SU-DHL-6 (cell line): ENCODE results near the gene NR1H4.

ENCODE experiments used
- H2AFZ ChIP-seq: fragments of 200-600 bp; sonication (generic); 2 replicates; pipeline ENCODE4 v1.6.1; 2014; ENCODE audit warnings: low read depth, mild to moderate bottlenecking, moderate library complexity, mixed read lengths, antibody characterized with exemption, low read length; ENCODE audit not compliant: severe bottlenecking
- H3F3A ChIP-seq: fragments of 200-600 bp; shearing (Covaris generic); 2 replicates; pipeline ENCODE4 v1.6.0; 2016; ENCODE audit warnings: antibody characterized with exemption, mild to moderate bottlenecking; ENCODE audit not compliant: insufficient read depth
- H3K27ac ChIP-seq: fragments of 200-600 bp; sonication (generic); 2 replicates; pipeline ENCODE4 v1.5.1; 2016; ENCODE audit warnings: low read depth, mild to moderate bottlenecking, low read length, moderate library complexity, mixed read lengths
- H3K27me3 ChIP-seq: fragments of 200-600 bp; sonication (generic), shearing (Covaris generic); 2 replicates; pipeline ENCODE4 v1.6.0; 2014; ENCODE audit warnings: mild to moderate bottlenecking, low read length
- H3K36me3 ChIP-seq: fragments of 200-600 bp; sonication (generic); 2 replicates; pipeline ENCODE4 v1.6.1; 2014; ENCODE audit warnings: mild to moderate bottlenecking, low read length, mixed read lengths
- H3K4me2 ChIP-seq: fragments of 300-600, 200-600 bp; shearing (Covaris generic), sonication (generic); 2 replicates; pipeline ENCODE4 v1.6.0; 2014; ENCODE audit warnings: low read length, low read depth, mild to moderate bottlenecking; ENCODE audit not compliant: poor library complexity, severe bottlenecking
- H3K4me3 ChIP-seq: fragments of 200-600 bp; sonication (generic); 2 replicates; pipeline ENCODE4 v1.5.1; 2014; ENCODE audit warnings: antibody characterized with exemption, low read length, mild to moderate bottlenecking, mixed read lengths; ENCODE audit not compliant: insufficient read depth, poor library complexity, severe bottlenecking
- H3K79me2 ChIP-seq: fragments of 200-600 bp; sonication (generic); 2 replicates; pipeline ENCODE4 v1.6.1; 2014; ENCODE audit warnings: mild to moderate bottlenecking, low read length, moderate library complexity; ENCODE audit not compliant: insufficient read depth
- H3K9ac ChIP-seq: fragments of 200-600 bp; sonication (generic); 2 replicates; pipeline ENCODE4 v1.7.0; 2014; ENCODE audit warnings: mild to moderate bottlenecking, low read length
- H3K9me2 ChIP-seq: fragments of 200-600 bp; sonication (generic); replicated peaks from 2 replicates; pipeline ENCODE4 v1.6.1; 2014; ENCODE audit warnings: low read length; ENCODE audit not compliant: insufficient read depth
- H3K9me3 ChIP-seq: fragments of 200-600 bp; sonication (generic); 2 replicates; pipeline ENCODE4 v1.6.1; 2014; ENCODE audit warnings: low read length, mixed read lengths; ENCODE audit not compliant: insufficient read depth
- H4K20me1 ChIP-seq: fragments of 200-600 bp; sonication (generic); 2 replicates; pipeline ENCODE4 v1.6.1; 2014; ENCODE audit warnings: low read depth, mild to moderate bottlenecking, antibody characterized with exemption, low read length, moderate library complexity, mixed read lengths
- CTCF ChIP-seq: fragments of 200-600 bp; sonication (generic); IDR thresholded peaks from one replicate; pipeline ENCODE4 v1.5.1; 2017; ENCODE audit warnings: antibody characterized with exemption, mild to moderate bottlenecking, low read length, moderate library complexity; ENCODE audit not compliant: insufficient read depth, poor library complexity, severe bottlenecking
- EZH2phosphoT487 ChIP-seq: fragments of 200-600 bp; sonication (generic), shearing (Covaris generic); conservative IDR thresholded peaks from 2 replicates; pipeline ENCODE4 v1.6.1; 2018; ENCODE audit warnings: mild to moderate bottlenecking, antibody characterized with exemption, low read length, moderate library complexity, mixed read lengths

Gene NR1H4

GRCh38 chr12:100572184-100572583 lies 98.5 kb downstream of the NR1H4 start:
- H3F3A ChIP-seq = no peaks in the 10 kb centered on the region
- no peak overlapping the region for H3K4me2 ChIP-seq
- no peaks in the 10 kb centered on the region for H3K9me3 ChIP-seq
- H4K20me1 ChIP-seq = no peaks in the 10 kb centered on the region
- H3K27ac ChIP-seq = no peak overlapping the region
- H3K79me2 ChIP-seq = no peaks in the 10 kb centered on the region
- H3K36me3 ChIP-seq = no peaks in the 10 kb centered on the region
- no peaks in the 10 kb centered on the region for H3K9me2 ChIP-seq
- TF ChIP-seq EZH2phosphoT487 (no peak), CTCF (no peak)
- no peak overlapping the region for H2AFZ ChIP-seq
- H3K27me3 ChIP-seq = no peaks in the 10 kb centered on the region
- H3K4me3 ChIP-seq = no peak overlapping the region
- H3K9ac ChIP-seq = no peak overlapping the region

GRCh38 chr12:100573292-100574186 lies 99.9 kb downstream of the NR1H4 start, which contains the start of gene GAS2L3:
Gene GAS2L3, plus strand, starts transcription at chr12:100573684. Its CDS starts 21,221 bp downstream, at chr12:100594905.
- H4K20me1 ChIP-seq = no peaks in the 10 kb centered on the region
- peak within 1 kb of the TSS; percentile 64 for H3K9ac ChIP-seq
- peak within 1 kb of the TSS; percentile 79 for H2AFZ ChIP-seq
- no peaks in the 10 kb centered on the region for H3K9me2 ChIP-seq
- peak within 1 kb of the TSS; percentile 43 for H3K4me2 ChIP-seq
- no peaks in the 10 kb centered on the region for H3K36me3 ChIP-seq
- peak within 1 kb of the TSS; percentile 60 for H3K4me3 ChIP-seq
- TF ChIP-seq CTCF (no peak), EZH2phosphoT487 (no peak)
- no peaks in the 10 kb centered on the region for H3F3A ChIP-seq
- no peaks in the 10 kb centered on the region for H3K27me3 ChIP-seq
- no peak within 1 kb of the TSS for H3K27ac ChIP-seq
- H3K79me2 ChIP-seq = no peaks in the 10 kb centered on the region
- H3K9me3 ChIP-seq = no peaks in the 10 kb centered on the region

GRCh38 chr12:100574187-100575074 lies 100.8 kb downstream of the NR1H4 start:
- H3K79me2 ChIP-seq = no peaks in the 10 kb centered on the region
- H3K9ac ChIP-seq = peak overlapping the region; percentile 64
- H2AFZ ChIP-seq = peak overlapping the region; percentile 79
- peak overlapping the region; percentile 43 for H3K4me2 ChIP-seq
- peak overlapping the region; percentile 60 for H3K4me3 ChIP-seq
- H3F3A ChIP-seq = no peaks in the 10 kb centered on the region
- no peaks in the 10 kb centered on the region for H4K20me1 ChIP-seq
- no peaks in the 10 kb centered on the region for H3K36me3 ChIP-seq
- H3K9me3 ChIP-seq = no peaks in the 10 kb centered on the region
- no peak overlapping the region for H3K27ac ChIP-seq
- H3K27me3 ChIP-seq = no peaks in the 10 kb centered on the region
- H3K9me2 ChIP-seq = no peaks in the 10 kb centered on the region
- TF ChIP-seq CTCF = no peak
- TF ChIP-seq EZH2phosphoT487 = no peak
